Uterus (tissue), 4 donors: ENCODE results near the gene PDE6H. TPM values are rescaled to one million over a fixed set of nuclear protein-coding genes. Genes with fewer than 3 reads are reported as not detected.

Experiments
- DNase-seq, 2 donors: peaks; one replicate each; pipeline ENCODE4 v3.0.0-alpha.2; 2019 to 2020
- H3K27ac ChIP-seq, 2 donors: fragments of 200-600 bp; sonication (generic); 1 replicate in 1 of 2; 2 replicates in 1 of 2; pipeline ENCODE4 v1.5.1; 2016 to 2018
- H3K27me3 ChIP-seq, 2 donors: fragments of 200-600 bp; sonication (generic); one replicate each; pipeline ENCODE4 v1.5.1; 2018 to 2019; ENCODE audit warnings: control low read depth in 1 of 2
- H3K36me3 ChIP-seq, 2 donors: fragments of 200-600 bp; sonication (generic); one replicate each; pipeline ENCODE4 v1.5.1; 2019; ENCODE audit warnings: control low read depth in 1 of 2
- H3K4me1 ChIP-seq, 2 donors: fragments of 200-600 bp; sonication (generic); one replicate each; pipeline ENCODE4 v1.5.1; 2018 to 2019; ENCODE audit warnings: control low read depth in 1 of 2
- H3K4me3 ChIP-seq, 2 donors: fragments of 200-600 bp; sonication (generic); 1 replicate in 1 of 2; 2 replicates in 1 of 2; pipeline ENCODE4 v1.5.1; 2018 to 2019; ENCODE audit warnings: mild to moderate bottlenecking in 1 of 2
- H3K9me3 ChIP-seq, 2 donors: fragments of 200-600 bp; sonication (generic); one replicate each; pipeline ENCODE4 v1.5.1; 2019; ENCODE audit warnings: control low read depth in 1 of 2
- CTCF ChIP-seq, 4 experiments: fragments of 200-600 bp in 2 of 4; fragments of 450-650 bp in 2 of 4; sonication (generic) in 2 of 4; IDR thresholded peaks; one replicate each; pipeline ENCODE4 v1.5.1; 2016 to 2019; ENCODE audit warnings: antibody characterized with exemption in 4 of 4, mild to moderate bottlenecking in 2 of 4, moderate library complexity in 1 of 4
- POLR2A ChIP-seq, 2 donors: fragments of 450-650 bp; IDR thresholded peaks; one replicate each; pipeline ENCODE4 v1.6.1; 2016; ENCODE audit warnings: antibody characterized with exemption in 2 of 2, mild to moderate bottlenecking in 1 of 2, moderate library complexity in 1 of 2
- intact Hi-C: fragments of 100-400 bp; cut with DNase I; formaldehyde crosslinking; loops from one replicate; pipeline ENCODE4 v1.15.1; 2023; ENCODE audit warnings: low total_unique reads
- total RNA-seq, 4 donors: library from RNA; depleted of rRNA in 3 of 4; stranded (reverse); fragments of >200 nt in 3 of 4; gene quantifications; one replicate each; pipeline versions ENCODE4 v1.1.0 to v1.2.4, GENCODE V29; 2014 to 2023
- donor health status: DM: yes; HTN: yes; CAD: no.

The PDE6H gene
- total RNA-seq, 4 donors from 2014 or later: not detected

GRCh38 chr12:14988035-14988434 lies 15.2 kb downstream of the PDE6H start:
- intact Hi-C loops: loop anchor here (10.0 kb wide), 1 partner anchor 53 kb away; the partner anchor contains the start of gene ERP27
- H3K27me3 ChIP-seq: no peaks in the 10 kb centered on the region
- DNase-seq: no peak
- no peaks in the 10 kb centered on the region for H3K36me3 ChIP-seq
- no peaks in the 10 kb centered on the region for H3K9me3 ChIP-seq
- no peaks in the 10 kb centered on the region for H3K4me1 ChIP-seq
- TF ChIP-seq CTCF (IDR thresholded peaks at IDR 0.05): no peak
- no peak for TF ChIP-seq POLR2A (IDR thresholded peaks at IDR 0.05)
- H3K27ac ChIP-seq: no peak overlapping the region
- H3K4me3 ChIP-seq: no peak overlapping the region

GRCh38 chr12:14989790-14990189 lies 16.9 kb downstream of the PDE6H start:
- H3K4me1 ChIP-seq: no peaks in the 10 kb centered on the region
- no peaks in the 10 kb centered on the region for H3K9me3 ChIP-seq
- H3K27me3 ChIP-seq: no peaks in the 10 kb centered on the region
- H3K36me3 ChIP-seq: no peaks in the 10 kb centered on the region
- H3K27ac ChIP-seq: no peak overlapping the region
- no peak for DNase-seq
- TF ChIP-seq POLR2A (IDR thresholded peaks at IDR 0.05): no peak
- no peak for TF ChIP-seq CTCF (IDR thresholded peaks at IDR 0.05)
- no peak overlapping the region for H3K4me3 ChIP-seq
- intact Hi-C loops: loop anchor here (10.0 kb wide), 1 partner anchor 55 kb away; the partner anchor contains the start of gene ERP27

- H3K4me3 ChIP-seq: no peak overlapping the region
- no peak overlapping the region for H3K27ac ChIP-seq
- TF ChIP-seq CTCF (IDR thresholded peaks at IDR 0.05): no peak
- no peak for TF ChIP-seq POLR2A (IDR thresholded peaks at IDR 0.05)
- no peaks in the 10 kb centered on the region for H3K27me3 ChIP-seq
- intact Hi-C loops: no loop called here
- DNase-seq: no peak
- H3K4me1 ChIP-seq: no peaks in the 10 kb centered on the region
- H3K36me3 ChIP-seq: no peaks in the 10 kb centered on the region
- no peaks in the 10 kb centered on the region for H3K9me3 ChIP-seq
Measured at GRCh38 chr12:14991069-14991468, 18.2 kb downstream of the PDE6H start.

- H3K27me3 ChIP-seq: no peaks in the 10 kb centered on the region
- TF ChIP-seq POLR2A (IDR thresholded peaks at IDR 0.05): no peak
- TF ChIP-seq CTCF (IDR thresholded peaks at IDR 0.05): no peak
- no peak overlapping the region for H3K4me3 ChIP-seq
- no peaks in the 10 kb centered on the region for H3K36me3 ChIP-seq
- H3K4me1 ChIP-seq: no peaks in the 10 kb centered on the region
- H3K9me3 ChIP-seq: no peaks in the 10 kb centered on the region
- H3K27ac ChIP-seq: no peak overlapping the region
- intact Hi-C loops: no loop called here
- DNase-seq: no peak
Measured at GRCh38 chr12:14992673-14993072, 19.8 kb downstream of the PDE6H start.

GRCh38 chr12:14993117-14993516 lies 20.3 kb downstream of the PDE6H start:
- no peaks in the 10 kb centered on the region for H3K9me3 ChIP-seq
- H3K4me1 ChIP-seq: no peaks in the 10 kb centered on the region
- TF ChIP-seq CTCF (IDR thresholded peaks at IDR 0.05): no peak
- TF ChIP-seq POLR2A (IDR thresholded peaks at IDR 0.05): no peak
- H3K27me3 ChIP-seq: no peaks in the 10 kb centered on the region
- intact Hi-C loops: no loop called here
- H3K27ac ChIP-seq: no peak overlapping the region
- DNase-seq: no peak
- no peak overlapping the region for H3K4me3 ChIP-seq
- H3K36me3 ChIP-seq: no peaks in the 10 kb centered on the region
